Measurements from ENCODE around the gene ESRP2.

The ESRP2 gene

DNA sequence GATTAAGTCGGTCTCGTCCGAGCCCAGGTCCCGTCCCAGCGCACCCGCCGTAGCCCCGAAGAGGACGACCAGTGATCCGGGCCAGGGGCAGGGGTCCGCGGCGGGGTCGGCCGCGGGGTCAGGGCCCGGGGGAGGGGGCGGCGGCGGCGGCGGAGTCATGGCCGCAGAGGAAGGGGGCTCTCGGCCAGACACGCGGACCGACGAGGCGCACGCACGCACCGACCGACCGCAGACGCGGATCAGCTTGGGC is at the start of gene ESRP2:
Gene ESRP2 (minus strand): TSS at position 241 of the 250 bp plus-strand sequence. CDS start 82 bp downstream, at position 159.
- no peak for DNase-seq (ENCODE audit: low read depth)

DNA sequence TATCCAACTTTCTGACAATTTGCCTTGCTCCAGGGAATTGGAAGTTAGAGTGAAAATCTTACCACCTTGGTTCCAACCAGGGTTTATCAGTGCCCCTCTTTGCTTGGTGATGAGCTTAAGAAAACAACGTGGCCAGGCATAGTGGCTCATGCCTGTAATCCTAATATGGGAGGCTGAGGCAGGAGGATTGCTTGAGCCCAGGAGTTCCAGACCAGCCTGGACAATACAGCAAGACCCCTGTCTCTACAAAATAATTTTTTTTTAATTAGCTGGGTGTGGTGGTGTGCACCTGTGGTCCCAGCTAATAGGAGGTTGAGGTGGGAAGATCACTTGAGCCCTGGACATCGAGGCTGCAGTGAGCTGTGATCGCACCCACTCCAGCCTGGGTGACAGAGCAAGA is 49.8 kb upstream of the ESRP2 start:
- DNase-seq (ENCODE audit: low read depth), result no peak

DNA sequence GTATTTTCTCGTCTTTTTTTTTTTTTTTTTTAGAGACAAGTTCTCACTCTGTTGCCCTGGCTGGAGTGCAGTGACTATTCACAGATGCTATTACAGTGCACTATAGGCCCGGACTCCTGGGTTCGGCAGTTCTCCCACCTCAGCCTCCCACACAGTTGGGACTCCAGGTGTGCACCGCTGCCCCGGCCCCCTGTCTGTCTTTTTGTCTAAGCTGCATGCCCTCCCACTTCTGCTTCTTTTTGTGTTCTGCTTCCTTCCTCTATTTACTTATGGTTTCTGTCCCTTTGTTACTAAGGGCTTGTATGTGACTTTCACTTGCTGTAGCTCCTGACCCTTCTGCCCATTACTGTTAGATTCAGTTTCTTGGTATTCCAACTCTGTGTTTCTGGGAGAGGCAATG is 48.9 kb upstream of the ESRP2 start:
- no peak for DNase-seq (ENCODE audit: low read depth)

DNA sequence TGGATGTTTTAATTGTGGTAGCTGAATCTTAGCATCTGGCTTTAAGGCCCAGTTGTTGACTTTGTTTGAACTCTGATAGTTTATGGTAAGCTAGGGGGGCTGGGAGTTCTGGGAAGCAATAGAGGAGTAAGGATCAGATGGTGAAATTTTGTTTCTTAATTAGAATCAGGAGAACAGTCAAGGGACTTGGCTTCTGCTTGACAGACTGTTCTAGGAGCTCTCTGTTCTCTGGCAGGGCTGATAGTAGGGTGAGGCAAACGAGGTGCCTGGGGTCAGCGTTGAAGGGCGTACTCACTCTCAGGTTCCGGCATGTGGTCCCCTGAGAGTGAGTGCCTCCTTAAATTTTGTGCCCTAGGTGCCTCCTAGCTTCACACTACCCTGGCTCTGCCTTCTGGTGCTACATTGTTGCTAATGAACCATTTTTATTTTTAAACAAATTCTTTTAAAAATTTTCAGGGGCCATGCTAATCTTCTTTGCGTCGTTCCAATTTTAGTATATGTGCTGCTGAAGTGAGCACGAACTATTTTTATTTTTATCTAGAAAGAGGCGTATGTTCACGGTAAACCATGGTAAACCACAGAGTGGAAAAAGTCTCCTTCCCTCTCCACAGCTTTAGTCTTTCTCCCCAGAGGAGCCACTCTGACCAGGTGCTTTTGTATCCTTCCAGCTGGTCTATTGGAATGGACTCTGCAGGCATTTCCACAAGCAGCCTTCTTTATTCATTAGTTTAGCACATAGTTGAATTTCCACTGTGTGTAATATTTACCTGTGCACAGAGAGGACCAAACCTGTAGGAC is 48.1 kb upstream of the ESRP2 start:
- peak; percentile 62 for DNase-seq (ENCODE audit: low read depth)

DNA sequence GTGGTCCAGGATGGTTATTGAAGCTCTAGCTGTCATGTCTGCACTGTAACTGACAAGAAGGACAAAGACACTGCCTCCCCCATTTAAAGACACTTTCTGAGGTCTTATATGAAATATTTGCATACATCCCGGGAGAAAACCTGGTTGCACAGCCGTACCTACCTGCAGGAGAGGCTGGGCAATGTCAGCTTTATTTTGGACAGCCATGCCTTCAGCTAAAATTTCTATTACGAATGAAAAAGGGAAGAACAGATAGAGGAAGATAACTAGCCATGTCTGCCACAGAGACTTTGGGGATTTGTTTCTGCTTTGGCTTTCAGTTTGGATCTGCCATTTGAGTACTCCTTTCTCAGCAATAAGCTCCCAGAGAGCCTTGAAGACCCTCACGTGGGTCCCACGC is 47.4 kb upstream of the ESRP2 start:
- DNase-seq (ENCODE audit: low read depth), result no peak

DNA sequence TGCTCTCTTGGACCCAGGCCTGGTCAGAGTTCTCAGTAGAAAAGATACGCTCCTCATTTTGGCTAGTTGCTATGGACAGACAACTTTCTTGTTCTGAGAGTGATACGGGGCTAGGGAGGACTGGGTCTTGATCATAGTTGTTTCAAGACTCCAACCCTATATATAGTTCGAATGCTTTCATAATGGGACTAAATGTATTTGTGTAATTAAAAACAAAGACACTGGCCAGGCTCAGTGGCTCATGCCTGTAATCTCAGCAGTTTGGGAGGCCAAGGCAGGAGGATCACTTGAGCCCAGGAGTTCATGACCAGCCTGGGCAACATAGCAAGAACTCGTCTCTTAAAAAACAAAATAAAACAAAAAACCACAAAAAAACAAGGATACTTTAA is 46.1 kb upstream of the ESRP2 start:
- no peak for DNase-seq (ENCODE audit: low read depth)

DNA sequence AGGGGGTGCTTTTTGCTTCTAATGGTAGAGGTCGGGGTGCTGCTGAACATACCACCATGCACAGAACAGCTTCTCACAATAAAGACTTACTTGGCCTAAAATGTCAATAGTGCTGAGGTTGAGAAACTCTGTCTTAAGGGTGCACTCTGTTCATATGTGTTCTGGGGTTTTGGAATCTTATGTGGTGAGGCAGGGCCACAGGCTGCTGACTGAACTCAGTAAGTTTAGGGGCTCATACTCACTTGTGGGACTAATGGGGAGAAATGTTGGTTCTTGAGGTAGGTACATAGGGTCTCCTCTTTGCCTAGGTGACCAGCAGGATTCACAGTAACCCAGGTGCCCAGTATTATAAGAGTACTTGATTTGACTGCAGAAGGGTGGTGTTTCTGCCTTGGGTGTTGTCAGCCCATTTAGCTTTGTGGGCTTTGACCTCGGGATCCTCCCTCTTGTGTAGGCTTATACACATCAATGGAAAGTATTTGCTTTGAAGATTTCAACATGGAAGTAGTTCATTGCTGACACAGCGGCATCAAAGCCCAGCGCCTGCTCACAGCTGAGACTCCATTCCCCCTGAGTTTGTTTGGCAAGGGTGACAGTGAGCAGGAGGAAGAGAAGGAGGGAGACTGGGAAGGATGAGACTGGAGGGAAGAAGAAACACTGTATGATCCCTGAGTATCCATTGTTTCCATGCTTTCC is 45.6 kb upstream of the ESRP2 start:
- DNase-seq (ENCODE audit: low read depth), result no peak

DNA sequence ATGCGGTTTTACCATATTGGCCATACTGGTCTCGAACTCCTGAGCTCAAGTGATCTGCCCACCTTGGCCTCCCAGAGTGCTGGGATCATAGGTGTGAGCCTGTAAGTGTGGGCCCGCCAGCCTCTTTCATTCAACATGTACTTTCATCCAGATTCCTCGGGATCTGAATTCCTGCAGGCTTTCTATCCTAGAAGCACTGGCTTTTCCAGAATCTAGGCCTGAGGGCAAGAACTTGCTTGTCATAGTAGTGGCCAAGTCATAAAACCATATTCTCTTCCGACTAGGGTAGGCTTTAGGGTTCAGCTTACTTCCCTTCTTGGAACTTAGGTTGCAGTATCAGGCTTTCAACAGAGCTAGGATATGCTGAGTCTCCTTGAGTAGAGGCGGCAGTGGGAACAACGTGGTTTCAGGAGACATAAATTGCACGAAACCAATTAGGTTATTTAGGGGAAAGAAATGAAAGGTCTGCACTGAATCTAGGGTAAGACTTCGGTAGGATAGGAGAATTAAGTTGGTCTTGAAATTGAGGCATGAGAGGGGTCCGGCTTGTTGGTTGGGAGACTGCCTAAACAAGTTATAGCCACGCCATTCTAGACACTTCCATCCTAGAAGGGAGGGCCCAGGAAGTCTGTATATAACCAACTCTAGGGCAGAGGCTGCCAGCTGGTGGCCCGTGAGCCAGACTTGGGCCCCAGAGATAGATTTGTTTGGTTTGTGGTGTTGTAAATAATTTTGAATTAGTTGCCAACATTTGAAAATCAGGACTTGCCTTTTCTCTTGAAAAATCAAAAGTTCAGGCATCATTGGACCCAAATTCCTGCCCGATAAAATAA is 44.0 kb upstream of the ESRP2 start:
- DNase-seq (ENCODE audit: low read depth), result no peak

DNA sequence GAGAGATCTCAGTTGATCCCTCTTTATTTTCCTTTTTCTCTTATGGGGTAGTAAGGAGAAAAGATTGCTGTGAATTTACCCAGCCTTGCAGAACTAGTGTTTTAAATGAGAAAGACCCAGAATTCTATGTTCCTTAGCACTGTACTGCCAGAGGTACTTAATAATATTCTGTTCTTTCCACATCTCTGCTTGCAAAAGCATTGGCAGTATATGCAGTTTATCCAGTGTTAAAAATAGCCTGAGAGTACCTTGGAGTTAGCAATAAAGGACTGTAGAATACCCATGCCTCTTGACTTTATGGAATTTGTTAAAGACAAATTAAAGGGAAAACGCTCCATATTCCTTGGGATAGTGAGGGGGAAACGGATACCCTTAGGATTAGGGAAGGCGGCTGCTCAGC is 40.3 kb upstream of the ESRP2 start:
- no peak for DNase-seq (ENCODE audit: low read depth)

DNA sequence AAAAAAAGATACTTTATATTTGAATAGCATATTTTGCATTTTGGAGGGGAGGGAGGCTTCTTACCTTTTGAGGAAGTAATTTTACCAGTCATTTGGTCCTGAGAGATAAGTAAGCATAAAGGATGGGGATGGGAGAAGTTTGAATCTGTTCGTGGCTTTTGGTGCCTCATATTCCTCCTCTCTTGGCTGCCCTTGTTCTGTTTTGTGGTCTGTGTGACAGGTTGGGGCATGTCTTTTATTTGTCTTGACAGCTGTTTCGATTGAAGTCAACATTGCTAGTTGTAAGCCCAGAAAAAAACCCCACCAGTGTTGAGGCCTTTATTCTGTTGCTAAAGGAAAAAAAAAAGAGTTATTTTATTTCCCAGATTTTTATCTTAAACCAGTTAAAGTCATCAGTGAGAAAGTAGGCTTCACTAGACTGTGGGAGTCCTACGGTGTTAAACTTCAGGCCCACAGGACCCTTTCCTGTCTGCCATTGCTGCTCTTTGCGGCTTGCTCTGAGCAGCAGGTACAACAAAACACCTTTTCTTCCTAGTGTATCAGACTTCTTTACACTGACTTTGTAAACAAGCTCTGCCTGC is 39.8 kb upstream of the ESRP2 start:
- DNase-seq (ENCODE audit: low read depth), result no peak

DNA sequence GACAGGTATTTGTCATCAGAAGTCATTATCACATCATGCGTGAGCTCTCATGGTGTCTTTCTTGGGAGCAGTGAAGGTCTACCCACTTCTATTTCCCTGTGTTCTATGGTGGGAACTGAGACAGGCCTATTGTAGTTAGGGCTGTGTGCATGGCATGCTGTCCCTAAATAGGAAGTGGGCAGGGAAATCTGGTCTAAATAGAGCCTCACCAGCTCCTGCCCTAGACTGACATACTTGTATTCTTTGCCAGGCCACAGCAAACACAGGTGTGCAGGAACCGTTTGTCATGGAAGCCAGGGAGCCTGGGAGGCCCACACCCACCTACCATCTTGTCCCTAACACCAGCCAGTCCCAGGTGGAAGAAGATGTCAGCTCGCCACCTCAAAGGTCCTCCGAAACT is 38.5 kb upstream of the ESRP2 start:
- no peak for DNase-seq (ENCODE audit: low read depth)

DNA sequence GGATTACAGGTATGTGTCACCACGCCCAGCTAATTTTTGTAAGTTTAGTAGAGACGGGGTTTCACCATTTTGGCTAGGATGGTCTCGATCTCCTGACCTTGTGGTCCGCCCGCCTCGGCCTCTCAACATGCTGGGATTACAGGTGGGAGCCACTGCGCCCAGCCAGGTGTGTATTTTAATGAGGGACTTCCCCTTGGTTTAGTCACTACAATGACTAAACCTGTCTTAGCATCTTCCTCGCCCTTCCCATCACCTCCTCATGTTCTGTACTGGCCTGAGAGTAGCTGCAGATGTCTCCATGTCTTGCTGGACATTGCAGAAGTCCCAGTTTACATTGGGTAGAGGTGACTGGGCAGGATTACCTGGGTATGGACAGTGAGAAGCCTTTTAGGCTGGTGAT is 38.0 kb upstream of the ESRP2 start:
- no peak for DNase-seq (ENCODE audit: low read depth)

DNA sequence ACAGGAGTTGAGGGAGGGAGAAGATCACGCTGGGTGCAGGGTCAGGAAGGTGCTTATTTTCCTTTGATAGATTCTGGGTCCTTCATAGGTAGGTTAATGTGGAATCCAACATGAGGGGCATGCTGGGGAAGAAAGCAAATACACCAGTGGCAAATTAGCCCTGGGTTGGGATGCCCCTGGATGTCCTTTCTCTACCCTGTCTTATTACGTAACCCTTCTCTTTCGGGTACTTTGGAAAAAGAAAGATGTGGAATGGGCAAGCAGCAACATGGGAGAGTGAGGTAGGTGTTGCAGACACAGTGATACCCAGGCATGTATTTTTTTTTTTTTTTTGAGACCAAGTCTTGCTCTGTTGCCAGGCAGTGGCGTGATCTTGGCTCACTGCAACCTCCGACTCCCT is 37.5 kb upstream of the ESRP2 start:
- DNase-seq (ENCODE audit: low read depth), result no peak

DNA sequence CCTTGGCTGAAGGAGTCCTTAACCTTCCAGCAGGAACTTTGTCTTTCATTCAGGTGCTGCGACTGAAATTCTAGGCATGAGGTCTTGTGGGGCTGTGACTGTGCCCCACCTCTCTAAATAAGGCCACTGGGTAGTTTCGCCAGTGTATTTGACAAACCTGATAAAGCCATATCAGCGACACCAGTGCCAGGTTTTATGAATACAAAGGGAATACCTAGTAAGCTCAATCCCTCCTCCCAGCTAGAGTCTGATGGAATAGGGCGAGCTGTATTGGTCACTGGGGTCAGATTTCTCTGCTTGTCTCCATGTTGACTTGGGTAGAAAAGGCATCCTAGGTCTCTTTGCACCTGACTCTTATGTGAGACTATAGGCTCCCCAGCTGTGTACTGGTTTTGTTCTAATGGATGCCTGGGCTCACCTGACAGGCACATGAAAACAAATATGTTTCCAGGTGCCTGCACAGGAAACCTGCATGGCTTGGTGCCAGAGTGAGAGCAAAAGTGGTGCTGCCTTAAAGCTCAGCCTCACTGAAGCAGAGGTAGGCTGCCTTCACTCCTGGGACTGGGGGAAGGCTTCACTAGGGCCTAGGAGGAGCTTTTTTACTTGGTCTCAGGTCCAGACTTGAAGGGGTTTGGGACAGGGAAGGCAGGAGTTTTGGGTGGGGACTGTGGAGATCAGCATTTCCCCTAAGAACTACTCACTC is 36.7 kb upstream of the ESRP2 start:
- no peak for DNase-seq (ENCODE audit: low read depth)

DNA sequence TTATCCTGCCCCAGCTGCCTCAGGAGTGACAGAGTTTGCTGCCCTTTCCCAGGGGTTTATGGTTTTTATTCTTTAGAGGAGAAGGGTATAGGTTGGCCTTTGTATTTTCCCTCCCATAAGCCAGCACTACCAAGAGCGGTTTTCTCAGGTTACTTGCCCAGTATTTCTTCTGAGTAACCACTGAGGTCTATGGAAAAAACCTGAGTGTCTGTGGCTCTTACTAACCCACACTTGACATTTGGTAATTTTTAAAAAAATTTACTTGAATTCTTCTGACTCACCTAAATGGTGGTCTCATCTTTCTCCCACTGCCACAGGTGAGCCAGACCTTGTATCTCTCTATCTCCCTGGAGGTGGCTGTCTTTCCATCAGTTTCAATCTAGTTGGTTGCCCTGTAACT is 34.4 kb upstream of the ESRP2 start:
- no peak for DNase-seq (ENCODE audit: low read depth)

DNA sequence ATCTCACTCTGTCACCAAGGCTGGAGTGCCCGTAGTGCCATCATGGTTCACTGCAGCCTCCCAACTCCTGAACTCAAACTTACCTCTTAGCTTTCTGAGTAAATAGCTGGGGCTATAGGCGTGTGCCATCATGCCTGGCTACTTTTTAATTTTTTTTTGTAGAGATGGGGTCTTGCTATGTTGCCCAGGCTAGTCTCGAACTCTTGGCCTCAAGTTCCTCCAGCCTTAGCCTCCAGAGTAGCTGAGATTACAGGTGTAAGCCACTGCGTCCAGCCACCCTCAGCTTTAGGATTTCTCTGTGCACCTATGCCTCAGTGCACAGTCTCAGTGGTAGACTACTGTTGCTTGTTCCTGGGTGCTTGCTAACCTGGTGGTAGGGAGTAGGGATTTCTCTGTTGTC is 33.9 kb upstream of the ESRP2 start:
- no peak for DNase-seq (ENCODE audit: low read depth)

DNA sequence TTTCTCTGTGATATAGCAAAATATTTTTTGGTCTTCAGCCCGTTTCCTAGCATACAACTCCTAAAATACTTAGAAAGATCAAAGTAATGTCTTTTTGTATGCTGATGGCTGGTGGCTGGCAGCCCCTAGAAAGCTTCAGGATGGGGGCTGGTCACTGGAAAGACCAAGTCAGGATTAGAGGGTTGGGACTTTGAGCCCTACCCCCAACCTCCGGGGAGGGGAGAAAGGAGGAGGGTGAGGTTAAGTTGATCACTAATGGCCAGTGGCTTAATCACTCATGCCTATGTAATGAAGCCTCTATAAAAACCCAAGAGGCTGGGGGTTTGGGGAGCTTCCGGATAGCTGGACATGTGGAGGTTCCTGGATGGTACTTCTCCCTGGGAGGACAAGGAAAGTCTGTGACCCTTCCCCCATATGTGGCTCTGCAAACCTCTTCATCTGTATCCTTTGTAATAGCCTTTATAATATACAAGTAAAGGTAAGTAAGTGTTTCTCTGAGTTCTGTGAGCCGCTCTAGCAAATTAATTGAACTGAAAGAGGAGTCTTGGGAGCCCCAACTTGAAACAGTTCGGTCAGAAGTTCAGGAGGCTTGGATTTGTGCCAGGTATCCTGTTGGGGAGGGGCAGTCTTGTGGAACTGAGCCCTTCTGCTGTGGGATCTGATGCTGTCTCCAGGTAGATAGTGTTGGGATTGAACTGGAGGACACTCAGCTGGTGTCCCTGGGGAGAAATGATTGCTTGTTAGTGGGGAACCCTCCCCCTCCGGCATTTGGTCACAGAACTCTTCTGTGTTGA is 31.9 kb upstream of the ESRP2 start:
- DNase-seq (ENCODE audit: low read depth), result no peak

DNA sequence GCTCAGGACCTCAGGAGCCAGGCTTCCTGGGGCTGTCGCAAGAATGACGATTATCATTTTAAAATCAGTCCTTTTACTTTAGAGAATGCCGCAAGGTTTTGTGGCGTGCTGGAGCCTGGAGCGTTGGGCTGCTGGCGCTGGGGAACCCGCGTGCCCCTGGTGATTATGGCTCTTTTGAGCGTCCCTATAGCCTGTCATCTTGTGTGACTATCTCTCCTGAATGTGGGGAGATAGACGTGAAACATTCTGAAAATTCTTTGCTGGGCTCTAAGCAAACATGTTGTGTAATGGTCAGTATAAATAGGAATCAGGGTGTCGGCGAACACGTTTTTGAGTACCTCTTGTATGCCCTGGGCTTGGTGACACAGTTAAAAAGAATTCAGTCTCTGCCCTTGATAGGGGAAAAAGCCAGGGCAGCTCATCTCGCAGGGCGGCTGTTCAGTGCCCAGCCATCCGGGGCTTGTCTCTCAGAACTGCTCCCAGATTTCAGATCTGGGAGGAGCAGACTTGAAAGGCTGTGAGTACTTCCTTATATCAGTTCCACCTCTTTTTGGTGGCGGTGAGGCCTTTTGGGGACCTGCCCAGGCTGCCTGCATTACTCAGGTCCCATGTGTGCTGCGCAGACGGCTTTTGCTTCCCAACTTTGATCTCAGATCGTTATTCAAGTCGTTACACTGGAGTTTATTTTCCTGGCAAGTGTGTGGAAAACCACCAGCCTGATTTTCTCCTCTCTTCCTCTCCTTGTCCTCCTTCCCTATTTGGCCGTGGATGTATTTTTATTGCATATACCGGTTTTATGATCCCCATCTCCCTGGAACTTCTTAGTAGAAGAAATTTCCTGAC is 29.4 kb upstream of the ESRP2 start:
- no peak for DNase-seq (ENCODE audit: low read depth)

DNA sequence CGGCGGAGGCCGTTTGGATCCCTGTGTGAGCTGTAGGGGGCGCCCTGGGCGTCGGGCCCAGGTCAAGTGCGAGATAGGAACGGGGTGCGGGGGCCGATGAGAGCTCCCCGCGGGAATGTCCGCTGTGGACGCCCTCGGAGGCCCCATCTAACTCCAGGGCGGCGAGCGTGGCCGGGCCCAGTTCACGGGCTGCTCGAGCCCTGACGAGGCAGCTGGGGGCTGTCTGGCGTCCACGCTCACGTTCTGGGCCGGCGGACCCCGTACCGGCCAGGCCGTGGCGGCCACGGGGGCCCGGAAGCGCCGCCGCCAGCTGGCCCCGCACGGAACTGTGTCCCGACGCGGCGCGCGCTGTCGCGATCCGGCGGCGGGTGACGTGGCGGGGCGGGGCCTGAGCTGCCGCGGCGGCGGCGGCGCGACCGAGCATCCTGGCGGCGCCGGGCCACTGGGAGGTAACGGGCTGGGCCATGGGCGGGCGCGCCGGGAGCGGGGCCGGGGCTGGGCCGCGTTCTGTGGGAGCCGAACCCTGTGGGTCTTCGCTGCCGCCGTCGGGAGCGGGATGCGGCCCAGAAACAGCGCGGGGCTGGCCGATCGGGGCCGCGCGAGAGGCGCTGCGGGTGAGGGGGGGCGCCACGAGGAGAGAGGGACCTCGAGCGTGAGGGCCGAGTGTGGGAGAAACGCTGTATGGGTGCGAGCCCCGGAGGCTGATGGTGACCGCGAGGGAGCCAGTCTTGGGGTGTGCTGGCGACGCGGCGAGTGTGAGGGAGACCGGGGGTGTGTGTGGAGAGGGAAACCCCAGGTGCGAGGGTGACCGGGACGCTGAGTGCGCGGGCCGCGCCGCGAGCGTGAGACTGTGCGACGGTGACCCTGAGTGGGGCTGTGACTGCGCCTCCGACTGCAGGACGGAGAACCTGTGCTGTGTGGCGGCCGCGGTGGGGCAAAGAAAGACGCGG is 28.5 kb upstream of the ESRP2 start, which contains the start of gene SLC7A6:
Gene SLC7A6 (plus strand): TSS at position 399 of the 950 bp plus-strand sequence. CDS start 10,201 bp downstream, outside the sequence.
- DNase-seq (ENCODE audit: low read depth), result no peak
